Measurements from ENCODE around the gene DAZAP1.
A peak's percentile ranks its signal among the peaks of the same experiment; 100 is the strongest.

DAZAP1 gene

DNA sequence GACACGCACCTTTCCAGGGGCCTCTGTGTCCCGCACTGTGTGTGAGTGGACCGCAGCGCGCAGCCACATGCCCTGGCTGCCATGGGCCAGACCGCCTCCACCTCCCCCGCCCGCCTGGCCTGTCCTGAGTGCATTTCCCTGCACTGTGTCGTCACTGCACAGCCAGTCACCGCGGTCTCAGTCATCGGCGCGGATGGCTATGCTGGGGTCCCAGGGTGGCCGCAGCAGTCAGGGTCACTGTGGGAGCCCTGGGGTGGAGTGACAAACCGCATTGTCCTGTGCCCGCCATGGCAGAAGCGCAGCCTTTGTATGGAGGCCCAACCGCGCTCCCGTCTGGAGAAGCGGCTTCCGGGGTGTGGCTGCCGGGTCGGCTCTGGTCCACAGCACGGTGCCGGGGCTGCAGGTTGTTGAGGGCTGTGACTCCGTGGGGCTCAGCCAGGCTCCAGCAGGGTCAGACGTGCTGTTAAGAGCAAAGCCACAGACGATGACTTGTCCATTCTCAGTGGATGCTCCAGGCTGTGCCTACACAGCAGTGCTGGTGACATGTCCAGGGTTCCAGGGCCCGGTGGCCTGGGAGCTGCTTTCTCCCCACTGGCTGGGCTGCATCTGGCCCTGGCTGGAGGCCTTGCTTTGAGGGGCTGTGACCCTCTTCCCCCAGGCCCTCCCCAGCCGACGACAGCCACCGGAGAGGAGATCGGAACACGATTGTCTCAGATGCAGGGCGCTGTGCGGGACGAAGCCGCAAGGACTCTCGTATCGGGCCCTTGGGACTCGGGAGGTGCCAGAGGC lies 30.0 kb upstream of the DAZAP1 start:
- no peak for DNase-seq (ENCODE audit: low spot score)

- DNase-seq (ENCODE audit: low spot score): no peak
Observed at GRCh38 chr19:1377965-1378785, 29.2 kb upstream of the DAZAP1 start.

DNA sequence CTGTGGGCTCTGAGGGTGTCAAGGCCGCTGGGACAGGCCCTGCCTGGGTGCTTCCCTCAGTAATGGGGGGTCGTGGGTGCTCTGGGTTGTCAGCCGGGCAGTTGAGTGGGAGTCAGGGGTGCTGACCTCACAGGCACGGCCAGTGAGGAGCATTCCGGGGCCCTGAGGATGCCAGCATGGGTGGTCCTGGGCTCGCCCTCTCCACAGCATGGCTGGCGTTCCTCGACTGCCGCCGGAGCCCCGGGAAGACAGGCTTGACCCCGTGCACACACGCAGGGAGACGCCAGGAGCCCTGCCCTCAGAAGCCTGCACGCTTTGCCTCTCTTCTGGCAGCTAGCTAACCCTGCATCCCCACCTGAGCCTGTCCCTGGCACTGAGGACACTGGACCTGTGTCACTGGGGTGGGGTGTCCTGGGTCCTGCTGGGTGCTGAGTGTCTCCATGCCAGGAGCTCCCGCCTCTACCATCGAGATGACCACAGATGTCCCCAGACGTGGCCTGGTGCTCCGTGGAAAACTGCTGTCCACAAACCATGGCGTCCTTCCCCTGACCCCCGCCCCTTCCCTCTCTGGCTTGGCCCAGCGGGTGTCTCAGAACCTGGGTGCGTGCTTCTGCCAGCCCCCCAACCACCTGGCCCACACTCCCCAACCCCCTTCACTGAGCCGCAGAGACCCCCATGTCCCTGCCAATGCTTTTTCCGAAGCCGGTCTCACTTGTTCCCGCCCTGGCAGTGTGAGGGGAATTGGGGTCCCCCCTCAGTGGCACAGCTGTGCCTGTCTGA lies 28.1 kb upstream of the DAZAP1 start:
- no peak for DNase-seq (ENCODE audit: low spot score)

- DNase-seq (ENCODE audit: low spot score): no peak
Observed at GRCh38 chr19:1379961-1380489, 27.4 kb upstream of the DAZAP1 start.

GRCh38 chr19:1382250-1382649 lies 25.1 kb upstream of the DAZAP1 start:
- DNase-seq (ENCODE audit: low spot score): no peak

DNA sequence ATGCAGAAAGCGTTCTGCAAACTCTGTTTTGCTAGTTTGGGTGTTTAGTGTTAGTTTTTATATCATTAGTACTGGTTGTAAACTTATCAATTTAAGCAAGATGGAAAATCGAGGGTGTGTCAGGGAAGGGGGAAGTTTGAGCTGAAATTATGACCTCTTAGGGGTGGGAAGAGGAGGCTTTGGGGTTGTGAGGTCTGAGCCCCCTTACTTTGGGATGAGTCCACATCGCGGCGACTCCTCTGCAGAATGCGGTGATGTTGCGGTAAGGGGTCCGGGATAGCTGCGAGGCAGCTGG lies 24.4 kb upstream of the DAZAP1 start:
- no peak for DNase-seq (ENCODE audit: low spot score)

DNA sequence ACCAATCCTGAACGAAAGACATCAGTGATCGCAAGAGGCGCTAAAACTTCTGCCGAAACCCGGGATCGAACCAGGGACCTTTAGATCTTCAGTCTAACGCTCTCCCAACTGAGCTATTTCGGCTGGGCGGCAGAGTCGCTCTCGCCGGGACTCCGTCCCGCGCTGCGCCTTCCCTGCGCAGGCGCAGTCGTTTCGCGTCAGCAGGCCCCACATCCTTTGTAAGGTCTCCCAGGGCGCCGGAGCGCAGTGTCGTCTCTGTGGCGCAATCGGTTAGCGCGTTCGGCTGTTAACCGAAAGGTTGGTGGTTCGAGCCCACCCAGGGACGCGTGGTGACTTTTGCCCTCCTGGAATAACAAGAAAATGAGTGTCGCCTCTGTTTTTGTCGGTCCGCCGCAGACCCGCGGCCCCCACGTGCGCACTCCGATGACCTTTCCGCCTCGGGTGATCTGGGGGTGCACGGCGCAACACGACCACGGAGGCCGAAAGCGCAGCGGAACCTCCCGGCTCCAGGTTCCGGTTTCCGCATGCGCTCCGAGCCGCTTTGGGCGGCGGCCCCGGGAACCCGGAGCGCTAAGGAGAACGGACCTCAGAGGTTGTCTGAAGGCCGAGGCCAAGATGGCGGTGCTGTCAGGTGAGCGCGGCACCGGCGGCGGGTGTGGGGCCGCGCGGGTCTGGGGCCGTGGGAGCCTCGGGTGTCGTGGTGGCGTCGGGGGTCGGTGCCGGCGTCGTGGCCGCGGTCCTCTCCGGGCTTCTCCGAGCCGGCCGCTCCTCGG lies 23.9 kb upstream of the DAZAP1 start, which contains the start of gene NDUFS7:
Gene NDUFS7, plus strand, starts transcription at position 596 of the 773 bp plus-strand sequence. Its CDS starts 20 bp downstream, at position 616.
- peak; percentile 92 for DNase-seq (ENCODE audit: low spot score)

- no peak for DNase-seq (ENCODE audit: low spot score)
Observed at GRCh38 chr19:1384085-1384462, 23.3 kb upstream of the DAZAP1 start.

- DNase-seq (ENCODE audit: low spot score): no peak
Observed at GRCh38 chr19:1384478-1385110, 22.8 kb upstream of the DAZAP1 start.

GRCh38 chr19:1385816-1386215 lies 21.6 kb upstream of the DAZAP1 start:
- DNase-seq (ENCODE audit: low spot score): no peak

DNA sequence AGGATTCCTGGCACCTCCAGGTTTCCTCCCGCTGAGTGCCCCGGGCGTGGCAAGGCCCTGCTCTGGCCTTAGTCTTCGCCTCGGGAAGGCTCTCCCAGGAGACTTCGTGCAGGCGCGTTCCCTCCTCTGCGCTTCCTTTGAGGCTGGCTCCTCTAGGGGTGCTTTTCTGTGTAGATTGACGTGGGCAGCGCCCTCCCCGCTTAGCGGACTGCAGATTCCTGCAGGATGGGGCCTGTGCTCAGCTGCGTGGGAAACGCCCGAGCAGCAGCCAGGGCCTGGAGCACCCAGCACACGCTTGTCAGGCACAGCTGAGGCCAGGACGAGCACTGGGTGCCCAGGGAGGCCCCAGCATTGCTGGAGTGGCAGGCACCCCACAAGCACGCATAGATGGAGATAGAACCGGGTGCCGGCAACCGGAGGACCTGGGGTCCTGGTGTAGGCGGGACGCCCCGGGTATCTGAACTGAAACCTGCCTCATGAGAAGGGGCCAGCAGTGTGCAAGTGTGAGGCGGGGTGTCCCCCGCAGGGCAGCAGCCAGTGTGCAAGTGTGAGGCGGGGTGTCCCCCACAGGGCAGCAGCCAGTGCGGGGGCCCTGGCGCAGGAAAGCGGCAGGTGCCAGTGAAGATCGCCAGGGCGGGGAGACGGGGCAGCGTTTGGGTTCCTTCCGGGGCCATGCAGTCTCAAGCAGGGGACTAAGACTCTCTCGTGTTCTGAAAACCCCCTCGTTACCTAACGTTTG lies 20.3 kb upstream of the DAZAP1 start:
- no peak for DNase-seq (ENCODE audit: low spot score)

GRCh38 chr19:1387684-1388636 lies 19.4 kb upstream of the DAZAP1 start:
- no peak for DNase-seq (ENCODE audit: low spot score)

- no peak for DNase-seq (ENCODE audit: low spot score)
Observed at GRCh38 chr19:1388637-1389026, 18.8 kb upstream of the DAZAP1 start.

GRCh38 chr19:1389033-1389940 lies 18.1 kb upstream of the DAZAP1 start:
- DNase-seq (ENCODE audit: low spot score): no peak

DNA sequence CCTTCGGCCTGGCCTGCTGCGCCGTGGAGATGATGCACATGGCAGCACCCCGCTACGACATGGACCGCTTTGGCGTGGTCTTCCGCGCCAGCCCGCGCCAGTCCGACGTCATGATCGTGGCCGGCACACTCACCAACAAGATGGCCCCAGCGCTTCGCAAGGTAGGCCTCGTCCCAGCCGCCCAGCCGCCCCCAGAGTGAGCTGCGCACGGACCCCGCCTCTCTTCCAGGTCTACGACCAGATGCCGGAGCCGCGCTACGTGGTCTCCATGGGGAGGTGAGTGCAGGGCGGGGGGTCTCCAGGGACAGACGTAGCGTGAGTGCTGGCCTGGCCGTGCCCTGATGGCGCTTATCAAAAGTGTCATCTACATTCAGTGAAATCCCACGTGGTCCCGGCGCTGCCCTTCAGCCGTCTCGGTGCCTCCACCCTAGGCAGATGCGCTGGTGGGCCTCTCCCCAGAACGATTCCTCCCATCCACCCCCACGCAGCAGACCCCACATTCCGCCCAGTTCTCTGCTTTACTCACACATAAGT lies 16.4 kb upstream of the DAZAP1 start:
- no peak for DNase-seq (ENCODE audit: low spot score)

DNA sequence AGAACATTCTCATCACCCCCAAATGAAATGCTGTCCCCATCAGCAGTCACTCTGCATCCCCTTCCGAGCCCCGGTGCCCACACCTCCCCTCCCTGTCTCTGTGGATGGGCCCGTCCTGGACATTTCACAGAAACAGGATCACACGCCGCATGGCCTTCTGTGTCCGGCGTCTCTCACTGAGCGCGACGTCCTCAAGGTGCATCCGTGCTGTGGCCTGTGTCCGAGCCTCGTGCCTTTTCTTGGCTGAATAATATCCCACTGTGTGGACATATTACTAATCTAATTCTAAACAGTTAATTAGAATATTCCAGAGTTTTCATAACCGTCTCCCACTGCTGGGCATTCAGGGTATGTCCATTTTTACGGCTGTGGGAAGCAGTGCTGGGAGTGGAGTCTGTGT lies 15.0 kb upstream of the DAZAP1 start:
- DNase-seq (ENCODE audit: low spot score): no peak

DNA sequence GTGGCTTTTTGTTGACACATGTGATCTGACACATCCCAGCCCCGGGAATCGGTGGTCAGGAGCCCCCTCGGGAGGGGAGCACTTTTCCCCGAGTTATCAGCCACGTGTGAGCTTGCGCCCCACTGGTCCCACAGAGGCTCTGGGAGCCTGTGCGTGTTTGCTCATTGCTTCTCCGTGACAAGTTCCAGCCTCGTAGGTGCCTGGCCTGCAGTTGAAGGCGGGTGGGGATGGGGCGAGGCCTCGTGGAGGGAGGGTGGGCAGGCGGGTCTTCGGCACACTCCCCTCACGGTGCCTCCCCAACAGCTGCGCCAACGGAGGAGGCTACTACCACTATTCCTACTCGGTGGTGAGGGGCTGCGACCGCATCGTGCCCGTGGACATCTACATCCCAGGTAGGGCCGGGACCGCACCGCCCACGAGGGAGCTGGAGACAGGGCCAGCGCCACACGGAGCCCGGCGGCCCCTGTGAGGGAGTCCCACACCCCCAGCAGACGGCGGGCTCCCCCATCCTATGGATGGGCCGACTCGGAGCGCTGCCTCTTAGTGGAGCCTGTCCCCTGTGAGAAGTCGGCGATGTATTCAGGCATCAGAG lies 14.4 kb upstream of the DAZAP1 start:
- no peak for DNase-seq (ENCODE audit: low spot score)

DNA sequence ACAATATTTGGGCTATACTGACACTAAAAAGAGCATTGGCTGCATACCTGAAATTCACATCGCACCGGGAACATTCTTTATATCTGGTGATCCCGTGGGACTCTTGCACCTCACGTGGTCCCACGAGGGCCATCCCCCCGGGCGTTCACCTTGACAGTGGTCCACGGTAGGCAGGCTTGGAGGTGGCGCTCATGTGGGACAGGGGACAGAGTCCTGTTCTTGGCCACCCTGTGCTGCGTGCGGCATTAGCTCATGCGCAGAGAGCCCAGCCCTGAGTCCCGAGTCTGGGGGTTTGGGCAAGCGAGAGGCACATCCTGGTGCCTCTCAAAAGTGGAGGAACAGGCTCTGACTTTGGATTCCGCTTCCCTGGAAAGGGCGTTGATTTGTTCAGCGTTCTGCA lies 13.5 kb upstream of the DAZAP1 start:
- no peak for DNase-seq (ENCODE audit: low spot score)
